Suprapubic skin (tissue), 3 donors: ENCODE results near the gene CHST9.

Source experiments
- CTCF ChIP-seq, 2 donors: fragments of 200-600 bp in 1 of 2; fragments of 450-650 bp in 1 of 2; sonication (generic) in 1 of 2; IDR thresholded peaks; one replicate each; pipeline ENCODE4 v1.5.1; 2016 to 2019; ENCODE audit warnings: antibody characterized with exemption in 2 of 2, mild to moderate bottlenecking in 1 of 2, moderate library complexity in 1 of 2
- EP300 ChIP-seq: sonication (generic); formaldehyde crosslinking; IDR thresholded peaks from one replicate; pipeline ENCODE4 v1.6.1; 2017; ENCODE audit warnings: antibody characterized with exemption
- POLR2A ChIP-seq, 2 donors: fragments of 450-650 bp; IDR thresholded peaks; one replicate each; pipeline ENCODE4 v1.6.1; 2017; ENCODE audit warnings: antibody characterized with exemption in 2 of 2, mild to moderate bottlenecking in 2 of 2, moderate library complexity in 2 of 2

GRCh38 chr18:27135504-27136207 is 49.5 kb downstream of the CHST9 start:
- TF ChIP-seq CTCF (IDR thresholded peaks at IDR 0.05) (no peak), POLR2A (IDR thresholded peaks at IDR 0.05) (no peak), EP300 (no peak)
